ENCODE results near the gene SULF2.

GRCh38 chr20:47751449-47751848 lies 33.8 kb downstream of the SULF2 start:
- no peak for TF ChIP-seq POLR2A (IDR thresholded peaks at IDR 0.05)
- no peak for TF ChIP-seq CTCF (IDR thresholded peaks at IDR 0.05)
